ENCODE measurements around the gene GPD1.

DNA sequence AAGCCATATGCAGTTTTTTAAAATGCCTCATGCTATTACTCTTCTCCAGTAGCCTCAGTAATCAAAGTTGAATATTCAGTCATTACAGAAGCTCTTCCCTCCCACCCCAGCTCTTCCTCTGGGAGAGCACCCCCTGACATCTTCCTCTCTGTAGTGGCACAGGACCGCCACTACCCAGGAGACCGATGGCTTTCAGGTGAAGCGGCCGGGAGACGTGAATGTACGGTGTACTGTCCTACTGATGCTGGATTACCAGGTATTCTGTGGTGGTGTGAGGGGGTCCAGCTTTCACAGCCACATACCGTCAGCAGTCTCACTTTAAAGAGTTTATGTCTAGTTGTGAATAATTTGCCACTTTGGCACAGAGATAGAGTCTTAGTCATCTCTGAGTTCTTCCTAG lies 14.1 kb upstream of the GPD1 start:
- TF ChIP-seq, protein P1, sequence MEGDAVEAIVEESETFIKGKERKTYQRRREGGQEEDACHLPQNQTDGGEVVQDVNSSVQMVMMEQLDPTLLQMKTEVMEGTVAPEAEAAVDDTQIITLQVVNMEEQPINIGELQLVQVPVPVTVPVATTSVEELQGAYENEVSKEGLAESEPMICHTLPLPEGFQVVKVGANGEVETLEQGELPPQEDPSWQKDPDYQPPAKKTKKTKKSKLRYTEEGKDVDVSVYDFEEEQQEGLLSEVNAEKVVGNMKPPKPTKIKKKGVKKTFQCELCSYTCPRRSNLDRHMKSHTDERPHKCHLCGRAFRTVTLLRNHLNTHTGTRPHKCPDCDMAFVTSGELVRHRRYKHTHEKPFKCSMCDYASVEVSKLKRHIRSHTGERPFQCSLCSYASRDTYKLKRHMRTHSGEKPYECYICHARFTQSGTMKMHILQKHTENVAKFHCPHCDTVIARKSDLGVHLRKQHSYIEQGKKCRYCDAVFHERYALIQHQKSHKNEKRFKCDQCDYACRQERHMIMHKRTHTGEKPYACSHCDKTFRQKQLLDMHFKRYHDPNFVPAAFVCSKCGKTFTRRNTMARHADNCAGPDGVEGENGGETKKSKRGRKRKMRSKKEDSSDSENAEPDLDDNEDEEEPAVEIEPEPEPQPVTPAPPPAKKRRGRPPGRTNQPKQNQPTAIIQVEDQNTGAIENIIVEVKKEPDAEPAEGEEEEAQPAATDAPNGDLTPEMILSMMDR (IDR thresholded peaks at IDR 0.05) = no peak
- TF ChIP-seq POLR2A (IDR thresholded peaks at IDR 0.05) (no peak), EP300 (IDR thresholded peaks at IDR 0.05) (no peak)

All from tibial nerve (tissue), 4 donors.